K562 (cell line): ENCODE data around the gene ARL13A. TPM values are rescaled to one million over a fixed set of nuclear protein-coding genes. Genes with fewer than 3 reads are reported as not detected.

Experiments
- ATAC-seq: fragments of 200-7000 bp; cut with Tn5 transposase; 3 replicates; pipeline ENCODE4 v1.9.1; 2020; ENCODE audit warnings: moderate library complexity
- BruUV-seq: library from RNA; stranded (reverse); fragments of 400-500 nt; replicated peaks from 2 replicates; lab custom pipeline; 2021; lab: Mats Ljungman, UMichigan
- CTCF ChIA-PET: fragments of 300-600 bp; formaldehyde crosslinking; extraction: SDS; loops from one replicate; lab custom pipeline; 2021; ENCODE audit warnings: low intra/inter-chr PET ratio; lab: Yijun Ruan, JAX
- POLR2A ChIA-PET: fragments of 300-600, 350-650 bp; sonication (Branson Sonifier 250); formaldehyde crosslinking; extraction: SDS; loops from one replicate; lab custom pipeline; 2021; ENCODE audit warnings: antibody characterized with exemption, inconsistent platforms; lab: Yijun Ruan, JAX
- DNase-seq, 4 experiments: peaks; one replicate each; pipeline versions ENCODE4 v3.0.0 to v3.0.0-alpha.2; 2011 to 2018; ENCODE audit warnings: low spot score in 3 of 4, mixed read lengths in 3 of 4; ENCODE audit errors: extremely low read depth in 1 of 4
- FAIRE-seq: peaks from 2 replicates; lab custom pipeline; 2011; peaks lifted over from hg19 to GRCh38; lab: Jason Lieb, UNC
- H2AFZ ChIP-seq: 2 replicates; pipeline ENCODE4 v1.6.0; 2011; ENCODE audit warnings: low read depth, low read length, control low read depth, inconsistent platforms
- H3K27ac ChIP-seq: fragments of 200-600 bp; 3 replicates; pipeline ENCODE4 v1.8.0; 2011; ENCODE audit warnings: low read depth, mild to moderate bottlenecking, control low read depth, inconsistent platforms, low read length, moderate library complexity, mixed read lengths; ENCODE audit errors: extremely low read depth
- H3K27me3 ChIP-seq, 2 experiments: fragments of 300-600 bp in 1 of 2; 2 replicates in 1 of 2; 3 replicates in 1 of 2; pipeline versions ENCODE4 v1.6.0 to v1.8.0; 2011; ENCODE audit warnings: inconsistent platforms in 2 of 2, low read length in 2 of 2, mild to moderate bottlenecking in 1 of 2, mixed read lengths in 1 of 2, moderate library complexity in 1 of 2; ENCODE audit not compliant: control insufficient read depth in 2 of 2, insufficient read depth in 2 of 2
- H3K36me3 ChIP-seq: fragments of 300-600 bp; 3 replicates; pipeline ENCODE4 v1.8.0; 2011; ENCODE audit warnings: mild to moderate bottlenecking, low read length, inconsistent platforms; ENCODE audit not compliant: control insufficient read depth, insufficient read depth
- H3K4me1 ChIP-seq, 2 experiments: fragments of 200-600 bp in 1 of 2; replicated peaks in 1 of 2; 2 replicates in 1 of 2; 3 replicates in 1 of 2; pipeline versions ENCODE4 v1.5.1 to v1.8.0; 2011; ENCODE audit warnings: inconsistent platforms in 2 of 2, low read length in 2 of 2, mild to moderate bottlenecking in 1 of 2, mixed read lengths in 1 of 2, moderate library complexity in 1 of 2; ENCODE audit not compliant: control insufficient read depth in 2 of 2, insufficient read depth in 2 of 2
- H3K4me2 ChIP-seq: 2 replicates; pipeline ENCODE4 v1.6.1; 2011; ENCODE audit warnings: low read length, control low read depth, inconsistent platforms, mixed read lengths; ENCODE audit not compliant: insufficient read depth
- H3K4me3 ChIP-seq: fragments of 200-600 bp; sonication (generic), shearing (Covaris generic); 2 replicates; pipeline ENCODE4 v1.5.1; 2016; ENCODE audit warnings: control low read depth, inconsistent platforms
- H3K79me2 ChIP-seq: fragments of 200-600 bp; 3 replicates; pipeline ENCODE4 v1.8.0; 2011; ENCODE audit warnings: low read length, inconsistent platforms; ENCODE audit not compliant: control insufficient read depth, insufficient read depth
- H3K9ac ChIP-seq, 2 experiments: 2 replicates each; pipeline versions ENCODE4 v1.6.0 to v1.6.1; 2011; ENCODE audit warnings: low read depth in 2 of 2, low read length in 2 of 2, control low read depth in 1 of 2, inconsistent platforms in 1 of 2, mild to moderate bottlenecking in 1 of 2, mixed read lengths in 1 of 2; ENCODE audit not compliant: insufficient read depth in 1 of 2
- H3K9me1 ChIP-seq: one replicate; pipeline ENCODE4 v1.6.0; 2011; ENCODE audit warnings: inconsistent platforms, mild to moderate bottlenecking, low read length, moderate library complexity; ENCODE audit not compliant: control insufficient read depth, insufficient read depth
- H3K9me3 ChIP-seq: replicated peaks from 2 replicates; pipeline ENCODE4 v1.5.1; 2011; ENCODE audit warnings: low read depth, low read length, inconsistent platforms; ENCODE audit not compliant: control insufficient read depth, insufficient read depth
- H4K20me1 ChIP-seq: replicated peaks from 2 replicates; pipeline ENCODE4 v1.6.1; 2011; ENCODE audit warnings: low read length, inconsistent platforms, mixed read lengths; ENCODE audit not compliant: control insufficient read depth, insufficient read depth
- ESRRB ChIP-seq: fragments of 250-450 bp; sonication (Bioruptor Pico); IDR thresholded peaks from 2 replicates; pipeline ENCODE4 v1.5.0; 2020; ENCODE audit warnings: mild to moderate bottlenecking, moderate library complexity, borderline replicate concordance
- NEUROD1 ChIP-seq: fragments of 150-350 bp; IDR thresholded peaks from 2 replicates; pipeline ENCODE4 v1.6.1; 2014; ENCODE audit warnings: borderline replicate concordance, low read length, low read depth; ENCODE audit not compliant: partially characterized antibody
- NFRKB ChIP-seq: fragments of 450-650 bp; IDR thresholded peaks from 2 replicates; pipeline ENCODE4 v1.6.1; 2016; ENCODE audit warnings: low read depth
- PHTF2 ChIP-seq: fragments of 250-450 bp; sonication (Bioruptor Pico); IDR thresholded peaks from 2 replicates; pipeline ENCODE4 v1.5.0; 2021; ENCODE audit warnings: mild to moderate bottlenecking
- RBM39 ChIP-seq: fragments of 200-400 bp; formaldehyde crosslinking; optimal IDR thresholded peaks from 2 replicates; pipeline ENCODE3; 2018; ENCODE audit warnings: low read depth, low read length
- STAT5A ChIP-seq: IDR thresholded peaks from 2 replicates; pipeline ENCODE4 v1.6.1; 2012; ENCODE audit warnings: low read length, inconsistent platforms, borderline replicate concordance
- XRCC3 ChIP-seq: fragments of 450-650 bp; IDR thresholded peaks from 2 replicates; pipeline ENCODE4 v1.6.1; 2017; ENCODE audit warnings: mild to moderate bottlenecking, moderate library complexity
- ZKSCAN1 ChIP-seq: fragments of 150-350 bp; IDR thresholded peaks from 2 replicates; pipeline ENCODE4 v1.6.1; 2016; ENCODE audit warnings: low read depth, low read length
- ZNF707 ChIP-seq: fragments of 250-450 bp; sonication (Bioruptor Pico); conservative IDR thresholded peaks from 2 replicates; pipeline ENCODE4 v1.8.0; 2022; ENCODE audit warnings: inconsistent platforms, mild to moderate bottlenecking, moderate library complexity
- WGBS: fragments of 100-300 bp; shearing (Covaris generic); methylation state at CpG from one replicate; pipeline ENCODE4 v1.1.6; 2016; ENCODE audit warnings: low coverage, mixed read lengths; ENCODE audit not compliant: insufficient coverage; ENCODE audit errors: missing lambda C conversion rate; 5-methylcytosine and 5-hydroxymethylcytosine counted together
- in situ Hi-C: fragments of 300-500 bp; cut with MboI; formaldehyde crosslinking; loops from 4 replicates; pipeline ENCODE4 v1.15.0; 2018; ENCODE audit warnings: inconsistent platforms, mixed read lengths
- intact Hi-C: fragments of 100-400 bp; cut with micrococcal nuclease; formaldehyde crosslinking; loops from 2 replicates; pipeline ENCODE4 v1.14.2; 2022
- polyA plus RNA-seq, 8 experiments: library from polyadenylated mRNA; depleted of rRNA in 4 of 8; stranded (reverse) in 5 of 8; unstranded in 3 of 8; fragments of >200 nt; fragmentation: Nextera tagmentation in 2 of 8; fragmentation: Illumina TruSeq in 1 of 8; extraction: Ambion mirVana in 2 of 8; extraction: Trizol in 1 of 8; gene quantifications; 2 replicates each; pipeline versions ENCODE4 v1.2.1 to v1.2.3, GENCODE V29; 2011 to 2014; ENCODE audit warnings: inconsistent platforms in 1 of 8, missing spikeins in 1 of 8
- total RNA-seq, 7 experiments: library from RNA; depleted of rRNA in 6 of 7; stranded (reverse); fragments of >200 nt in 6 of 7; fragmentation: Illumina TruSeq in 2 of 7; extraction: Trizol in 2 of 7; gene quantifications; 2 replicates each; pipeline versions ENCODE4 v1.2.1 to v1.2.3, GENCODE V29; 2011 to 2021; ENCODE audit warnings: low replicate concordance in 1 of 7
- TF ChIP-seq, protein P1 (sequence below): fragments of 250-450 bp; sonication (Bioruptor Pico); IDR thresholded peaks from 2 replicates; pipeline ENCODE4 v1.8.0; 2022; ENCODE audit warnings: moderate library complexity, mild to moderate bottlenecking, inconsistent platforms

Gene ARL13A
- total and polyA plus RNA-seq, 9 of the 15 experiments (the other 6 are each of a cell fraction or from before 2014, with no cell fraction given): not detected

DNA sequence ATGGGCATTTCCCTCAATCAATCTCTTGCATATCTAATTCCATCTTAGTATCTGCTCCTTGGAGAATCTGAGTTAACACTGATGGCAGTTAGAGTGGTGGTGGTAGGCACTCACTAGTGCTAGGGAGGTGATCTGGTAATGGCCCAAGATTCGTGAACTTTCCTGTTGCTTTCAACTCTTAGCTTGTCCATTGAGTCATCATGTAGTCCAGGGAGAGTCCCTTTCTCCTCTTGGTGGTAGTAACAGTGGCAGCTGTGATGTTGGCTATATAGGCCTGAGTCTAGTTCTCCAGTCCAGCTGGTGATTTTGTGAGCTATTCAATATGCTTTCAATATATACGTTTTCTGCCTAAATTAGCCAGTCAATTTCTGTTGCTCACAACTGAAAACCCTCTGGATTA is 33.7 kb upstream of the ARL13A start:
- no peak overlapping the region for H3K4me3 ChIP-seq
- H3K36me3 ChIP-seq: no peaks in the 10 kb centered on the region
- H3K27ac ChIP-seq: no peak overlapping the region
- 12% methylated on average over 1 of the region's 2 CpGs for WGBS
- H3K79me2 ChIP-seq: no peaks in the 10 kb centered on the region
- ChIA-PET POLR2A (no interaction called here), CTCF (no interaction called here)
- no peak for ATAC-seq
- TF ChIP-seq STAT5A (no peak), ZNF707 (CRISPR knock-in tag) (no peak), ESRRB (CRISPR knock-in tag) (no peak), ZKSCAN1 (no peak)
- no TSS peak for BruUV-seq
- H3K9ac ChIP-seq: no peak overlapping the region
- no peaks in the 10 kb centered on the region for H3K4me1 ChIP-seq
- H3K9me3 ChIP-seq: no peaks in the 10 kb centered on the region
- in situ Hi-C loops (no loop called here), intact Hi-C loops (no loop called here)
- no peaks in the 10 kb centered on the region for H4K20me1 ChIP-seq
- no peaks in the 10 kb centered on the region for H3K27me3 ChIP-seq
- H2AFZ ChIP-seq: no peak overlapping the region
- FAIRE-seq: no peak
- no peak overlapping the region for H3K4me2 ChIP-seq
- no peaks in the 10 kb centered on the region for H3K9me1 ChIP-seq
- DNase-seq: no peak

DNA sequence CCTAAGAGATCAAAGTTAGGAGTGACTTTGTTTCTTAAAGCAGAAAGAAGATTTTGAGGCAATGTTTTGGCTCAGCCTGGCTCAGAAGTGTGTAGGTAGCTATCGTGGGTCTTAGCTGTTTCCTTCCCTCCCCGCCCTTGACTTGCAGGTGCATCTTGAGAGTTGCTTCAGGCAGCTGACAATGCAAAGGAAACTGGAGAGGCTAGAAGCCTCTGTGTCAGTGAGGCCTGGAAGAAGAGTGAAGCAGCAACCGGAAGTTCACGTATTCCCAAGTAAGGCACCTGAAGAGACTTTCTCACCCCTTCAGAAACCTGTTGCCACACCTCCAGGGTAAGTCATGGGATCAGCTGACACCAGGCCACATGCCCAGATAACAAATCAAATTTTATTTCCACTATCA is 30.2 kb upstream of the ARL13A start:
- intact Hi-C loops: no loop called here
- Histone ChIP-seq H3K9me1 (no peaks in the 10 kb centered on the region), H3K4me3 (no peak overlapping the region), H3K27ac (no peak overlapping the region), H3K27me3 (no peaks in the 10 kb centered on the region; a peak in 1 of 5 replicates), H3K4me2 (no peak overlapping the region), H3K79me2 (no peaks in the 10 kb centered on the region), H3K9ac (no peak overlapping the region), H3K4me1 (no peaks in the 10 kb centered on the region), H2AFZ (no peak overlapping the region), H3K9me3 (no peaks in the 10 kb centered on the region), H3K36me3 (no peaks in the 10 kb centered on the region), H4K20me1 (no peaks in the 10 kb centered on the region)
- DNase-seq (no peak), ATAC-seq (no peak), FAIRE-seq (no peak)
- TF ChIP-seq NFRKB: no peak
- no peak for TF ChIP-seq PHTF2 (CRISPR knock-in tag)
- TF ChIP-seq, protein P1, sequence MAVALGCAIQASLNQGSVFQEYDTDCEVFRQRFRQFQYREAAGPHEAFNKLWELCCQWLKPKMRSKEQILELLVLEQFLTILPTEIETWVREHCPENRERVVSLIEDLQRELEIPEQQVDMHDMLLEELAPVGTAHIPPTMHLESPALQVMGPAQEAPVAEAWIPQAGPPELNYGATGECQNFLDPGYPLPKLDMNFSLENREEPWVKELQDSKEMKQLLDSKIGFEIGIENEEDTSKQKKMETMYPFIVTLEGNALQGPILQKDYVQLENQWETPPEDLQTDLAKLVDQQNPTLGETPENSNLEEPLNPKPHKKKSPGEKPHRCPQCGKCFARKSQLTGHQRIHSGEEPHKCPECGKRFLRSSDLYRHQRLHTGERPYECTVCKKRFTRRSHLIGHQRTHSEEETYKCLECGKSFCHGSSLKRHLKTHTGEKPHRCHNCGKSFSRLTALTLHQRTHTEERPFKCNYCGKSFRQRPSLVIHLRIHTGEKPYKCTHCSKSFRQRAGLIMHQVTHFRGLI (CRISPR knock-in tag): no peak
- TF ChIP-seq RBM39: no peak
- TF ChIP-seq XRCC3: no peak
- TF ChIP-seq NEUROD1: no peak
- ChIA-PET CTCF (no interaction called here), POLR2A (no interaction called here)
- WGBS: 14% methylated on average over 4 of the region's 4 CpGs
- in situ Hi-C loops: no loop called here
- BruUV-seq: no TSS peak
